Measurements from ENCODE around the gene MT1H. TPM values are rescaled to one million over a fixed set of nuclear protein-coding genes. Genes with fewer than 3 reads are reported as not detected.

Gene MT1H
- total and polyA plus RNA-seq, 2 donors (not counting 1 experiment from before 2014, with no cell fraction given): not detected

DNA sequence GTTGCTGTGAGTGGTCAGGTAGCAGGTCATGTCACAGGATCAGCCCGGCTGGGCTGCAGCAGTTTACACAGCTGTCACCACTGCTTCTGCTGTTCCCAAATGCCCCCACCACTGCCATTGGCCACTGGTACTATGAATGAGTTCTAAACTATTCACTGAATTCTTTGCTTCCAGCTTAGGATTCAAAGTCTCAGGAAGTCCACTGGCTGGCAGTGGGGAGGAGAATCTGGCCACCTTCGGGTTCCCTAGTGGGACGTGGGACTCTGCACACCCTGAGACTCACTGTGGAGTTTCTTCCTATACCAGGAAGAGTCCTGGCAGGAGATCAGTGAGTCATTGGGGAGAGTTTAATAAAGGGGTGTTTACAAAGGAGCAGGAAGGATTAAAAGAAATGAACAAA is 19.6 kb downstream of the MT1H start:
- no peak for DNase-seq

DNA sequence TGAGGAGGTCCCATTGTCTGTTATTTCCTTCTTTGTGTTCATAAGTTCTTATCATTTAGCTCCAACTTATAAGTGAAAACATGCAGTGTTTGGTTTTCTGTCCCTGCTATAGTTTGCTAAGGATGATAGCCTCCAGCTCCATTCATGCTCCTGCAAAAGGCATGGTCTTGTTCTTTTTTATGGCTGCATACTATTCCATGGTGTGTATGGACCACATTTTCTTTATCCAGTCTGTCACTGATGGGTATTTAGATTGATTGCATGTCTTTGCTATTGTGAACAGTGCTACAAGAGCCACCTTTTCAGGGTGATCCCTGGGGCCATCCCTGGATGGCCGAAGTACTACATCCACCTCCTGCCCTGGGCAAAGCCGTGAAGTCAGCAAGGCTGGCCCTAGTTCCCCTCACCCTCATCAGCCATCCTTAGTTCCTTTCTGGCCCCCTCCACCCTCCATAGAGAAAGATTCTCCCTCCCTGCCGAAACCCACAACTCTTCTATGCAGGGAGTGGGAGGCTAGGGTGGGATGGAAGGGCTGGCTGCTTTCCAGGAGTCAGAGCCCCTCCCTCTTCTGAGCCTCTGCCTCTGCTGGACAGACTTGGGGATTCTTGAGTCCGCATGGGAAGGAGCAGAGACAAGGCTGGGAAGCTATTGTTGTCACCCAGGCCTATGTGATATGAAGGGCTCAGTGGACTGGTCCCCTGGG is 21.0 kb downstream of the MT1H start:
- Histone ChIP-seq H3K27me3 (replicated peaks in 1 of 4; ENCODE audit: control extremely low read depth in 1 of 4, control insufficient read depth in 3 of 4, insufficient read depth in 4 of 4, low read length in 3 of 4) (peaks cover 0 to 2% (median 0%) of the 10 kb centered on the region in 4 experiments), H3K9me3 (ENCODE audit: control extremely low read depth in 1 of 3, control insufficient read depth in 2 of 3, insufficient read depth in 1 of 3, low read length in 2 of 3) (peaks cover 0 to 19% (median 0%) of the 10 kb centered on the region in 3 donors), H4K20me1 (ENCODE audit: control insufficient read depth, insufficient read depth, low read length, poor library complexity, severe bottlenecking) (no peaks in the 10 kb centered on the region), H2AFZ (ENCODE audit: insufficient read depth, low read depth, low read length, poor library complexity, severe bottlenecking) (no peak overlapping the region), H3K9ac (ENCODE audit: low read length) (no peak overlapping the region), H3K4me2 (replicated peaks; ENCODE audit: low read depth, low read length, poor library complexity, severe bottlenecking) (no peak overlapping the region), H3K4me1 (ENCODE audit: control insufficient read depth in 2 of 2, insufficient read depth in 2 of 2, low read length in 2 of 2) (no peaks in the 10 kb centered on the region), H3K79me2 (ENCODE audit: control insufficient read depth, insufficient read depth, low read length) (no peaks in the 10 kb centered on the region), H3K36me3 (replicated peaks in 1 of 2; ENCODE audit: control extremely low read depth in 1 of 2, control insufficient read depth in 1 of 2, extremely low read depth in 1 of 2, insufficient read depth in 2 of 2, low read length in 1 of 2) (no peaks in the 10 kb centered on the region), H3K27ac (ENCODE audit: low read length in 2 of 2) (no peak overlapping the region), H3K4me3 (ENCODE audit: control extremely low read depth in 1 of 5, extremely low read depth in 1 of 5, insufficient read depth in 1 of 5, low read depth in 2 of 5, low read length in 4 of 5) (no peak overlapping the region)
- Mint-ChIP-seq H3K27me3 (peaks cover 22% of the 10 kb centered on the region), H3K4me1 (no peaks in the 10 kb centered on the region), H3K4me3 (no peak overlapping the region), H3K9me3 (ENCODE audit: insufficient read depth) (peaks cover 2% of the 10 kb centered on the region), H3K27ac (no peak overlapping the region)
- ChIA-PET POLR2A (interaction anchor here (0.7 kb wide), 1 partner anchor 13 kb away, joined by 3 read pairs; no protein-coding TSS in a partner anchor), CTCF (interaction anchor here (3.3 kb wide), 1 partner anchor 11 kb away, joined by 15 read pairs; no protein-coding TSS in a partner anchor)
- no peak for DNase-seq
- WGBS (ENCODE audit: insufficient coverage): 100% methylated on average over 3 of the region's 4 CpGs
- ATAC-seq (ENCODE audit: low read depth): no peak
- no peak for TF ChIP-seq EZH2 (IDR thresholded peaks at IDR 0.05; ENCODE audit: borderline replicate concordance, insufficient read depth, low read depth, low read length, poor library complexity, severe bottlenecking)
- TF ChIP-seq, protein P1, sequence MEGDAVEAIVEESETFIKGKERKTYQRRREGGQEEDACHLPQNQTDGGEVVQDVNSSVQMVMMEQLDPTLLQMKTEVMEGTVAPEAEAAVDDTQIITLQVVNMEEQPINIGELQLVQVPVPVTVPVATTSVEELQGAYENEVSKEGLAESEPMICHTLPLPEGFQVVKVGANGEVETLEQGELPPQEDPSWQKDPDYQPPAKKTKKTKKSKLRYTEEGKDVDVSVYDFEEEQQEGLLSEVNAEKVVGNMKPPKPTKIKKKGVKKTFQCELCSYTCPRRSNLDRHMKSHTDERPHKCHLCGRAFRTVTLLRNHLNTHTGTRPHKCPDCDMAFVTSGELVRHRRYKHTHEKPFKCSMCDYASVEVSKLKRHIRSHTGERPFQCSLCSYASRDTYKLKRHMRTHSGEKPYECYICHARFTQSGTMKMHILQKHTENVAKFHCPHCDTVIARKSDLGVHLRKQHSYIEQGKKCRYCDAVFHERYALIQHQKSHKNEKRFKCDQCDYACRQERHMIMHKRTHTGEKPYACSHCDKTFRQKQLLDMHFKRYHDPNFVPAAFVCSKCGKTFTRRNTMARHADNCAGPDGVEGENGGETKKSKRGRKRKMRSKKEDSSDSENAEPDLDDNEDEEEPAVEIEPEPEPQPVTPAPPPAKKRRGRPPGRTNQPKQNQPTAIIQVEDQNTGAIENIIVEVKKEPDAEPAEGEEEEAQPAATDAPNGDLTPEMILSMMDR (IDR thresholded peaks at IDR 0.05): no peak
- intact Hi-C loops (cut with micrococcal nuclease): no loop called here

More for the DNA sequence above, 19.6 kb downstream of the MT1H start:
- peaks cover 22% of the 10 kb centered on the region for H3K27me3 Mint-ChIP-seq
- H3K27me3 ChIP-seq (replicated peaks in 1 of 4; ENCODE audit: control extremely low read depth in 1 of 4, control insufficient read depth in 3 of 4, insufficient read depth in 4 of 4, low read length in 3 of 4): no peaks in the 10 kb centered on the region
- no peak overlapping the region for H3K27ac ChIP-seq (ENCODE audit: low read length in 2 of 2)
- no peak overlapping the region for H3K9ac ChIP-seq (ENCODE audit: low read length)
- no peaks in the 10 kb centered on the region for H3K79me2 ChIP-seq (ENCODE audit: control insufficient read depth, insufficient read depth, low read length)
- ATAC-seq (ENCODE audit: low read depth): no peak
- H3K36me3 ChIP-seq (replicated peaks in 1 of 2; ENCODE audit: control extremely low read depth in 1 of 2, control insufficient read depth in 1 of 2, extremely low read depth in 1 of 2, insufficient read depth in 2 of 2, low read length in 1 of 2): no peaks in the 10 kb centered on the region
- H3K4me1 Mint-ChIP-seq: no peaks in the 10 kb centered on the region
- H3K4me3 Mint-ChIP-seq: no peak overlapping the region
- ChIA-PET POLR2A (no interaction called here), CTCF (interaction anchor here (3.3 kb wide), 1 partner anchor 12 kb away, joined by 15 read pairs; no protein-coding TSS in a partner anchor)
- H3K9me3 ChIP-seq (ENCODE audit: control extremely low read depth in 1 of 3, control insufficient read depth in 2 of 3, insufficient read depth in 1 of 3, low read length in 2 of 3): peaks cover 0 to 12% (median 0%) of the 10 kb centered on the region in 3 donors
- WGBS (ENCODE audit: insufficient coverage): 86% methylated on average over 1 of the region's 3 CpGs
- H3K27ac Mint-ChIP-seq: no peak overlapping the region
- intact Hi-C loops (cut with micrococcal nuclease): loop anchor here (10.0 kb wide), 1 partner anchor 54 kb away; the partner anchor contains the start of genes MT1A and MT1M
- H3K4me1 ChIP-seq (ENCODE audit: control insufficient read depth in 2 of 2, insufficient read depth in 2 of 2, low read length in 2 of 2): no peaks in the 10 kb centered on the region
- no peak overlapping the region for H2AFZ ChIP-seq (ENCODE audit: insufficient read depth, low read depth, low read length, poor library complexity, severe bottlenecking)
- no peak overlapping the region for H3K4me2 ChIP-seq (replicated peaks; ENCODE audit: low read depth, low read length, poor library complexity, severe bottlenecking)
- TF ChIP-seq EZH2 (IDR thresholded peaks at IDR 0.05; ENCODE audit: borderline replicate concordance, insufficient read depth, low read depth, low read length, poor library complexity, severe bottlenecking): no peak
- TF ChIP-seq, protein P1 (IDR thresholded peaks at IDR 0.05): no peak
- H4K20me1 ChIP-seq (ENCODE audit: control insufficient read depth, insufficient read depth, low read length, poor library complexity, severe bottlenecking): no peaks in the 10 kb centered on the region
- H3K9me3 Mint-ChIP-seq (ENCODE audit: insufficient read depth): peaks cover 2% of the 10 kb centered on the region
- no peak overlapping the region for H3K4me3 ChIP-seq (ENCODE audit: control extremely low read depth in 1 of 5, extremely low read depth in 1 of 5, insufficient read depth in 1 of 5, low read depth in 2 of 5, low read length in 4 of 5)

All from B cell (primary cell).